KMS-11 (cell line): ENCODE results near the gene ZNF317.

Experiments used
- H2AFZ ChIP-seq: fragments of 200-600 bp; sonication (generic); 2 replicates; pipeline ENCODE4 v1.6.1; 2016; ENCODE audit warnings: antibody characterized with exemption, mixed run types, low read depth
- H3K27ac ChIP-seq: fragments of 200-600 bp; sonication (generic); 2 replicates; pipeline ENCODE4 v1.6.1; 2016; ENCODE audit warnings: mild to moderate bottlenecking, mixed run types
- H3K27me3 ChIP-seq: fragments of 200-600 bp; sonication (generic); 2 replicates; pipeline ENCODE4 v1.6.1; 2017; ENCODE audit warnings: mild to moderate bottlenecking, low read depth, mixed run types, moderate library complexity; ENCODE audit not compliant: insufficient read depth
- H3K36me3 ChIP-seq: fragments of 200-600 bp; sonication (generic); 2 replicates; pipeline ENCODE4 v1.6.1; 2017; ENCODE audit warnings: mild to moderate bottlenecking, mixed run types; ENCODE audit not compliant: insufficient read depth
- H3K4me1 ChIP-seq: fragments of 200-600 bp; sonication (generic); 2 replicates; pipeline ENCODE4 v1.6.1; 2016; ENCODE audit warnings: mild to moderate bottlenecking, low read depth, mixed run types; ENCODE audit not compliant: poor library complexity, severe bottlenecking
- H3K4me2 ChIP-seq: fragments of 200-600 bp; sonication (generic); 2 replicates; pipeline ENCODE4 v1.7.0; 2016; ENCODE audit warnings: mild to moderate bottlenecking, mixed run types
- H3K4me3 ChIP-seq: fragments of 200-600 bp; sonication (generic); IDR thresholded peaks from 2 replicates; pipeline ENCODE4 v1.6.1; 2017; ENCODE audit warnings: low read depth, low read length, mixed read lengths; ENCODE audit not compliant: insufficient read depth
- H3K79me2 ChIP-seq: fragments of 200-600 bp; sonication (generic); 2 replicates; pipeline ENCODE4 v1.6.1; 2016; ENCODE audit warnings: low read depth, mixed run types; ENCODE audit not compliant: insufficient read depth
- H3K9ac ChIP-seq: fragments of 200-600 bp; sonication (generic); 2 replicates; pipeline ENCODE4 v1.6.1; 2016; ENCODE audit warnings: mild to moderate bottlenecking, mixed run types
- H4K20me1 ChIP-seq: fragments of 200-600 bp; sonication (generic); 2 replicates; pipeline ENCODE4 v1.6.1; 2016; ENCODE audit warnings: mild to moderate bottlenecking, mixed run types; ENCODE audit not compliant: insufficient read depth
- CTCF ChIP-seq: fragments of 200-600 bp; sonication (generic); conservative IDR thresholded peaks from 2 replicates; pipeline ENCODE4 v1.6.1; 2017; ENCODE audit warnings: low read depth, mild to moderate bottlenecking, antibody characterized with exemption, low read length, moderate library complexity, mixed read lengths

The ZNF317 gene

GRCh38 chr19:9140159-9140874, at the start of gene ZNF317:
Gene ZNF317 (plus strand): TSS chr19:9140397. CDS start chr19:9156017, 15,620 bp downstream.
- H3K27me3 ChIP-seq: no peaks in the 10 kb centered on the region
- H3K4me3 ChIP-seq: no peak within 1 kb of the TSS
- H2AFZ ChIP-seq: peak within 1 kb of the TSS; percentile 99
- H3K4me2 ChIP-seq: peak within 1 kb of the TSS; percentile 89
- H3K4me1 ChIP-seq: peaks cover 13% of the 10 kb centered on the region
- peak within 1 kb of the TSS; percentile 60 for H3K27ac ChIP-seq
- H3K79me2 ChIP-seq: peaks cover 51% of the 10 kb centered on the region
- TF ChIP-seq CTCF: no peak
- H3K36me3 ChIP-seq: no peaks in the 10 kb centered on the region
- no peaks in the 10 kb centered on the region for H4K20me1 ChIP-seq
- H3K9ac ChIP-seq: peak within 1 kb of the TSS; percentile 82

- Histone ChIP-seq H4K20me1 (no peaks in the 10 kb centered on the region), H3K4me1 (no peaks in the 10 kb centered on the region), H3K79me2 (no peaks in the 10 kb centered on the region), H3K36me3 (no peaks in the 10 kb centered on the region), H3K9ac (no peak within 1 kb of the TSS), H3K27ac (no peak within 1 kb of the TSS), H3K4me3 (no peak within 1 kb of the TSS), H3K27me3 (peaks cover 8% of the 10 kb centered on the region; the same call in 1 of the 2 replicates), H3K4me2 (no peak within 1 kb of the TSS), H2AFZ (no peak within 1 kb of the TSS)
- no peak for TF ChIP-seq CTCF
Measured at GRCh38 chr19:9107375-9107774, 32.8 kb upstream of the ZNF317 start, which contains the start of gene OR7G2. Gene OR7G2 (minus strand): TSS chr19:9107475. CDS start chr19:9103243, 4,232 bp downstream.

GRCh38 chr19:9109959-9110358, 30.2 kb upstream of the ZNF317 start:
- H2AFZ ChIP-seq: no peak overlapping the region
- H3K4me3 ChIP-seq: no peak overlapping the region
- no peak overlapping the region for H3K27ac ChIP-seq
- no peaks in the 10 kb centered on the region for H3K79me2 ChIP-seq
- no peaks in the 10 kb centered on the region for H3K36me3 ChIP-seq
- no peaks in the 10 kb centered on the region for H4K20me1 ChIP-seq
- peaks cover 2% of the 10 kb centered on the region; the same call in 1 of the 2 replicates for H3K27me3 ChIP-seq
- TF ChIP-seq CTCF: no peak
- H3K4me2 ChIP-seq: no peak overlapping the region
- H3K9ac ChIP-seq: no peak overlapping the region
- H3K4me1 ChIP-seq: no peaks in the 10 kb centered on the region

GRCh38 chr19:9115307-9115813, 24.8 kb upstream of the ZNF317 start, which contains the start of gene OR7G1:
Gene OR7G1 (minus strand): TSS chr19:9115763. CDS start chr19:9115763, 0 bp downstream.
- H3K4me1 ChIP-seq: no peaks in the 10 kb centered on the region
- H4K20me1 ChIP-seq: no peaks in the 10 kb centered on the region
- no peak for TF ChIP-seq CTCF
- no peaks in the 10 kb centered on the region for H3K27me3 ChIP-seq
- H2AFZ ChIP-seq: no peak within 1 kb of the TSS
- no peaks in the 10 kb centered on the region for H3K79me2 ChIP-seq
- no peak within 1 kb of the TSS for H3K4me2 ChIP-seq
- H3K9ac ChIP-seq: no peak within 1 kb of the TSS
- no peak within 1 kb of the TSS for H3K27ac ChIP-seq
- H3K36me3 ChIP-seq: no peaks in the 10 kb centered on the region
- no peak within 1 kb of the TSS for H3K4me3 ChIP-seq
